Stimulated activated CD4-positive, alpha-beta T cell treated with anti-CD3 and anti-CD28 coated beads, TNF-alpha, amount 100 ng/mL, for 48 hours (primary cell): ENCODE results near the gene C6orf89.
"Not testable (repeated sequence)": the region's sequence is repeated elsewhere in the genome, so short reads cannot be mapped to it uniquely, and the experiment has no call there.

Source experiments
- DNase-seq, 3 donors: peaks; one replicate each; pipeline ENCODE4 v3.0.0-alpha.2; 2020; ENCODE audit warnings: low read depth in 3 of 3

The C6orf89 gene

GRCh38 chr6:36924131-36924530, 38.4 kb downstream of the C6orf89 start:
- no peak for DNase-seq

- no peak for DNase-seq
Measured at GRCh38 chr6:36924778-36925374, 39.1 kb downstream of the C6orf89 start.

- DNase-seq: no peak
Measured at GRCh38 chr6:36925809-36926208, 40.1 kb downstream of the C6orf89 start.

- DNase-seq: no peak
Measured at GRCh38 chr6:36926708-36927513, 41.2 kb downstream of the C6orf89 start.

- DNase-seq: no peak
Measured at GRCh38 chr6:36927691-36928546, 42.2 kb downstream of the C6orf89 start.

GRCh38 chr6:36928547-36928918, 42.8 kb downstream of the C6orf89 start:
- no peak for DNase-seq

- no peak for DNase-seq
Measured at GRCh38 chr6:36929152-36929551, 43.4 kb downstream of the C6orf89 start.

- no peak for DNase-seq
Measured at GRCh38 chr6:36929607-36930006, 43.9 kb downstream of the C6orf89 start.

GRCh38 chr6:36930483-36930882, 44.7 kb downstream of the C6orf89 start:
- DNase-seq: no peak

GRCh38 chr6:36933102-36933501, 47.4 kb downstream of the C6orf89 start:
- no peak for DNase-seq

GRCh38 chr6:36933519-36933918, 47.8 kb downstream of the C6orf89 start:
- DNase-seq: no peak

GRCh38 chr6:36934901-36935300, 49.1 kb downstream of the C6orf89 start:
- DNase-seq: no peak

- no peak for DNase-seq
Measured at GRCh38 chr6:36936824-36937223, 51.1 kb downstream of the C6orf89 start.

- no peak for DNase-seq
Measured at GRCh38 chr6:36937896-36938295, 52.1 kb downstream of the C6orf89 start.

- no peak for DNase-seq
Measured at GRCh38 chr6:36938536-36938935, 52.8 kb downstream of the C6orf89 start.

- DNase-seq: not testable (repeated sequence)
Measured at GRCh38 chr6:36939005-36939404, 53.3 kb downstream of the C6orf89 start.

GRCh38 chr6:36940027-36940426, 54.3 kb downstream of the C6orf89 start:
- no peak for DNase-seq

- DNase-seq: not testable (repeated sequence)
Measured at GRCh38 chr6:36941561-36941960, 55.8 kb downstream of the C6orf89 start.

GRCh38 chr6:36942329-36942728, 56.6 kb downstream of the C6orf89 start:
- DNase-seq: not testable (repeated sequence)

- no peak for DNase-seq
Measured at GRCh38 chr6:36944650-36945049, 58.9 kb downstream of the C6orf89 start.

- no peak for DNase-seq
Measured at GRCh38 chr6:36945301-36945700, 59.5 kb downstream of the C6orf89 start.

- no peak for DNase-seq
Measured at GRCh38 chr6:36946526-36946925, 60.8 kb downstream of the C6orf89 start.
